Renal cortex interstitium (tissue), 15 donors: Measurements from ENCODE around the gene TNRC6C. TPM values are rescaled to one million over a fixed set of nuclear protein-coding genes. Genes with fewer than 3 reads are reported as not detected.

Source experiments
- DNase-seq, 11 donors: peaks; one replicate each; pipeline ENCODE4 v3.0.0-alpha.2; 2013; ENCODE audit warnings: low read depth in 9 of 11, low spot score in 4 of 11; ENCODE audit errors: extremely low read depth in 1 of 11
- long read RNA-seq, 16 experiments: transcript quantifications; one replicate each; lab custom pipeline, GENCODE V29; 2026
- polyA plus RNA-seq, 3 donors: library from polyadenylated mRNA; unstranded; fragments of 120-200 nt; gene quantifications; one replicate each; pipeline ENCODE4 v1.2.1, GENCODE V29; 2013; ENCODE audit not compliant: insufficient read length in 3 of 3

TNRC6C gene
- polyA plus RNA-seq = 10 to 100 TPM; 11.5 to 18.6 (median 14.0) TPM
- long read RNA-seq, donor 1 = 0 reads
- long read RNA-seq, donor 2 = 0 reads
- long read RNA-seq, donor 3 = 0 reads
- long read RNA-seq, donor 4 = 0 reads
- long read RNA-seq, donor 5 = 0 reads
- long read RNA-seq, donor 6, partial matches to known transcripts = 0 of 1 reads
- long read RNA-seq, donor 6, other reads (novel, unspliced or antisense) = 0 of 1 reads
- long read RNA-seq, donor 7 = 0 reads
- long read RNA-seq, donor 8 = 0 reads
- long read RNA-seq, donor 9, partial matches to known transcripts = 0 of 1 reads
- long read RNA-seq, donor 9, other reads (novel, unspliced or antisense) = 0 of 1 reads
- long read RNA-seq, donor 10 = 0 reads
- long read RNA-seq, donor 11 = 0 reads
- long read RNA-seq, donor 12 = 0 reads
- long read RNA-seq, donor 13 = 0 reads
- long read RNA-seq, donor 14 = 0 reads
- long read RNA-seq, donor 15 = 0 reads
- long read RNA-seq, donor 16 = 0 reads

- DNase-seq = peak; percentile 95 to 99 (median 98)
Measured at GRCh38 chr17:77957857-77958715, at the start of gene TNRC6C. Gene TNRC6C, plus strand, starts transcription at chr17:77958703. Its CDS starts 45,504 bp downstream, at chr17:78004207.

DNA sequence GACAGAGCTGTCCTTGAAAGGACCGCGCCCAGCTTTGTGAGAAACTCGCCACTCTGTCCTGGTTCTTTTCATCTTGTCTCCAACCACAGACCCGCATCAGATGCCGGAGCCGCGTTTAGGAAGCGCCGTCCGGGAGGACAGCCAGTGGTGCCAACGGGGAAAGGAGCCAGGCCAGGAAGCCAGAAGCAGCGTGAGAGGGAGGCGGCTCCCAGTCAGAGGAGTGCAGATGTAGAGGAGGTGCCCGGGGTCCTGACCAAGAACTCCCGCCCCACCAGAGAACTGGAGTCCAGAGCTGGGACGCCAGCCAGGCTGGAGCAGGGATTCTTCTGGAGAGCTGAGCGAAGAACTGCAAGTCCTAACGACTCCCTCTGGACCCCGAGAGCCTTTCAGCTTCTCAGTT, 49.3 kb upstream of the TNRC6C start:
- DNase-seq = no peak

DNA sequence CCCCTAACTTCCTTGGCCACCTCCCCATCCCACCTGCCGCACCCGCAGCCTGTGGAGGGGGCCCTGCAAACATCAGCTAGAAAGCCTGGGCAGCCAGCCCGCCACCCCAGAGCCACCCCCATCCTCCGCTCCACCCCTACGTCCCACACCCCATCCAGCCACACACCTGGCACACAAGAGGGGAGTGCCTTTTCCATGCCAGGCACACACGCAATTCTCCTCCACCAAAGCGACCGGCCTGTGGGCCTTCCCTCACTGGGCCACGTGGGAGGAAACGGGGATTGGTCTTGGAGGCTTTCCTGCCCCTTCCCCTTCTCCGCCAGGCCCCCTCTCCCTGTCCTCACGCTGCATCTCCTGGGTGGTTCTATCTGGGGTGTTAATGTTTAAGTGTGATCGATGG, 48.7 kb upstream of the TNRC6C start:
- DNase-seq = no peak

DNA sequence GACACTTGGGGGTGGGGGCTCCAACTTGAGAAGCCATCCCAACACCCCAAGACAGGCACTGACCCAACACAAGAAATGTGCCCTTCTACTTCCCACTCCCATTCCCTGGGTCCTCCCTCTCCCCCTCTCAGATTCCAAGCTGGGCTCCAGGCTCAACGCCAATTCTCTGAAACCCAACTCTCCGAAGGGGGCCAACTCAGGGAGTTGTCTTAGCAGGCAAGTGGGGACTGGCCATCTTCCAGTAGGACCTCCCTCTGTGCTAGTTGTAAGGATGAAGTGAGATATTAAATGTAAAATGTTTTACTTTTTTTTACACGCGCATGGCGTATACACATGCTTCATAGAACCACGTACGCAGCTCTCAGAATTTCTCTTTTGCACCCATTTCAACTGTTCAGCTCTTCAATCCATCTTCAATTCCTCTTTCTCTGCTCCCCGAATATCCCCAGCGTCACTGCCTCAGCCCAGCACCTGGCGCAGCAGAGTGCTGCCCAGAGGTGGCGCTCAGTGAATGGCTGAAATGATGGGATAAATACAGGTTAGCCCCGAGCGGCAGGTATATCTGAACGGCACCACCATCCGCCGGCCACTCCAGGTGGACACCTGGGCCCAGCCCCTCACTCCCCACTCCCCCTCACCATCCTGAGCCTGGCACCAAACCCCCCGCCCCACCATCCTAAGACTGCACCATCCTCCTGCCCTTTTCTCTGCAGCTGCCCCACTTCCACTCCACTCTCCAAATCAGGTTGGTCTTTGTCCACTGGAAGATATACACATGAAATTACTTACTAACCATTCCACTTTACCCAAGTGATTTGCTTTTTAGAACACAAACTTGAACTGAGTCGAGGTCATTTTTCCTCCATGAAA, 43.9 kb upstream of the TNRC6C start:
- DNase-seq = peak; percentile 55 to 88 (median 77)

- no peak for DNase-seq
Measured at GRCh38 chr17:77915594-77916021, 42.9 kb upstream of the TNRC6C start.

DNA sequence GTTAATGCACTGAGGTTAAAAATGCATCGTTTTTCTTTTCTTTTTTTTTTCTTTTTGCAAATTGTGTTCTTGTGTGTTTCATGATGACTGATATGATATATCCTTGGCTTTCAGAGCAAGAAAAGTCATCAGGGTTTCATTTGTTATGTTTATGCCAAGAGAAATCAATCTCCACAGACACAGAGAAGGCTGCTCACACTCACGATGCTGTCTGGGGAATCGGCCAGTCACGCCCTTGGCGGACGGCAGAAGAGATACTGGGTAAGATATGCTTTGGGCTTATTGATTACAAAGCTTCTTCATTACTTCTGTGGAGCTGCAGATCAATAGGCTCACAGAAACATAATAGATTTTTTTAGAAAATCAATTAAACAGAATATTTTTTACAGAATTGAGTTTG, 42.2 kb upstream of the TNRC6C start:
- DNase-seq = no peak

DNA sequence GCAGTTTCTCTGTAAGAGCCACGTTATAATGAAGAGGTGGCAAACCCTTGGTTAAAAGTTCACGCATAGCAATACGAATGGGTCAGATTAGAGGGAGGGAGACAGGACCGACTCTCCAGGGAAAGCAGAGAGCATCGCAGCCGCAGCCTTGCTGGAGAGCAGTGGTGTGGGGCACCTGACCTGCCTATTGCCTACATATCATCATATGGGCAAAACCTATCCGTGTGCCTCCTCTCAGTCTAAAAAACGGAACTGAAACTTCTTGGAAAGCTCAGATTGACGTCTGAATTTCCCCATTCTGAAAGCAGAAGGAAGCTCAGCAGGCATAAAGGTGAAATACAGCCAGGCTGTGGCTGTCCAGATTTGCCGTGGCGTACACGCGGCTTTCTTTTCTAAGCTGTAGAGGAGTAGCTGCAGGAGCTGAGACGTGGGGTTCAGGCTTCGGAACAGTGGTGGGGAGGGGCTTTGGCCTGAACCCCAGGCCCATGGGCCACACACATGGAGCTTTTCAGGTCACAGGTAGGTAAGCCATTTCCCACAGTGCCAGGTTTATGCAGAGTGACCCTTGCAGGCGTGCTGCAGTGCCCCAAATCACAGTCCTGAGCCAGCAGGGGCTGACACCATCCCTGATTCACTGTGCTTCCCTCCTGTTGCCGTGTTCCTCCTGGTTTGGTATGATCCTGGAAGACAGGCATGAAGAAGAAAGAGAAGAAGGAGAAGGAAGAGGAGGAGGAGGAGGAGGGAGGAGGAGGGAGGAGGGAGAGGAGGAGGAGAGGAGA, 41.6 kb upstream of the TNRC6C start:
- DNase-seq = no peak

DNA sequence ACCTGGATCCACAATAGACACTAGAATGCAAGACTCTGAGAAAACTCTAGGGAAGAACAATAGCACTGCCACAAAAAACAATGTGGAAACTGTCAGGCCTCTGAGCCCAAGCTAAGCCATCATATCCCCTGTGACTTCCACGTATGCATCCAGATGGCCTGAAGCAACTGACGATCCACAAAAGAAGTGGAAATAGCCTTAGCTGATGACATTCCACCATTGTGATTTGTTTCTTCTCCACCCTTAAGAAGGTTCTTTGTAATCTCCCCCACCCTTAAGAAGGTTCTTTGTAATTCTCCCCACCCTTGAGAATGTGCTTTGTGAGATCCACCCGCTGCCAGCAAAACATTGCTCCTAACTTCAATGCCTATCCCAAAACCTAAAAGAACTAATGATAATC, 39.2 kb upstream of the TNRC6C start:
- DNase-seq = no peak

- no peak for DNase-seq
Measured at GRCh38 chr17:77923135-77923534, 35.4 kb upstream of the TNRC6C start.

DNA sequence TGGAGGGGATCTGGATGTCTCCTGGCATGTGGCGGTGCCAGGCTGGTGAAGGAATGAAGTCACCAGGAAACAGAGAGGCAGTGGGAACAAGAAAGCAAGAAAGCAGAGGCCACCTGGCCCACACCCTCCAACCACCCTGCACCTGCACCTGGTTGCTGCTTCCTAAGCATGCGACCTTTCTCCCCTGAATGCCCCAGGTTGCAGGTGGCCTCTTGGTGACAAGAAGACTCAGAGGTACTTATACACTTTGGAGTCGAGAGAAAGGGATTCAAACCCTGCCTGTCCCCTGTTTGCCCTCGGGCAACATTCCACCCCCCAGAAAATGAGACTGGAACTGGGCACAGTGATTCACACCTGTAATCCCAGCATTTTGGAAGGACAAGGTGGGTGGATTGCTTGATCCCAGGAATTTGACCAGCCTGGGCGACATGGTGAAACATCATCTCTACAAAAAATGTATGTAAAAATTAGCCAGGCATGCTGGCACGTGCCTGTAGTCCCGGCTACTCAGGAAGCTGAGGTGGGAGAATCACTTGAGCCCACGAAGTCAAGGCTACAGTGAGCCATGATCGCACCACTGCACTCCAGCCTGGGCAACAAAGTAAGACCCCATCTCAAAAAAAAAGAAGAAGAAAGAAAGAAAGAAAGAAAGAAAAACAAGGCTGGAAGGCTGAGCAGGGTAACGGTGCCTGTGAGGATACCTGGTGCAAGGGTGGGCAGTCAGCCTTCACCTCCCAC, 34.6 kb upstream of the TNRC6C start:
- no peak for DNase-seq

- no peak for DNase-seq
Measured at GRCh38 chr17:77924757-77925336, 33.7 kb upstream of the TNRC6C start.

DNA sequence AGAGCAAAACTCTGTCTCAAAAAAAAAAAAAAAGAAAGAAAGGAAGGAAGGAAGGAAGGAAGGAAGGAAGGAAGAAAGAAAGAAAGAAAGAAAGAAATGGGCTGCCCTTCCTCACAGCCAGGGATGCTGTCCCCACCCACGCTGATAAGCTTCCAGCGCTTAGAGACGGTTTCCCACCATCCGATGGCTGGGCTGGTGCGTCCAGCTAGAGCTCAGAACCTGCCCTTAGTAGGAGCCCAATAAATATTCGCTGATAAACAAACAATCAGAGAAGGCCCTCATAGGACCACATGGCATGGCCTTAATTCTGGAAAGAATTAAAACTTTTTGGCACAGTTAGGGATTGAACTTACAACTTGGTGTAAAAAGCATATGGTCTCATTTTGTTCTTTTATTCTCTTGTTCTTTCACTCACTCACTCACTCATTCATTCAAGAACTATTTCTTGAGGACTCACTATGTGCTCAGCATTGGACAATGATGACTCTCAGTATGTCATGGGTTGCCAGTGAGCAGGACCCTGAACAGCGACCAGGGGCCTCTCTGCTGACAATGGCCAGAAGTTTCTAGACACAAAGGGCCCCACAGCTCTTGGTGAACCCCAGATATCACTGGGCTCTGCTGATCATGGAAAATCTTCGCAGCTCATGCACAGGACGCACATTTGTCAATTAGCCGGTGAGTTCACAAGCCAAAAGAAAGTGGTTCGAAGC, 32.5 kb upstream of the TNRC6C start:
- no peak for DNase-seq

DNA sequence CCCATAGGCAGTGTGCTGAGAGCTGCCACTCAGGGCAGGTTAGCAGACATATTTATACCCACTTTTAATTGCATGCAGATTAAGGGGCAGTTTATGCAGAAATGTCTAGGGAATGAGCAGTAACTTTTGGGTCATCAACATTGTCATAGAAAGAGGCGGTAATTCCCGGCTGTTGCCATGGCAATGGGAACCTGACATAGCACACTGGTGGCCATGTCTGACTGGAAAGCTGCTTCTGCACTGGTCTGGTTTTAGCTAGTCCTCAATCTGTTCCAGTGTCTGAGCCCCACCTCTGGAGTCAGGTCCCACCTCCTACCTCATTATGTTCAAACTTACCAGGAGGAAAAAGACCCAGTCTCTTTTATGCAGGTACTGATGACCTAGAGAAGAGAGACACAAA, 31.5 kb upstream of the TNRC6C start:
- no peak for DNase-seq

DNA sequence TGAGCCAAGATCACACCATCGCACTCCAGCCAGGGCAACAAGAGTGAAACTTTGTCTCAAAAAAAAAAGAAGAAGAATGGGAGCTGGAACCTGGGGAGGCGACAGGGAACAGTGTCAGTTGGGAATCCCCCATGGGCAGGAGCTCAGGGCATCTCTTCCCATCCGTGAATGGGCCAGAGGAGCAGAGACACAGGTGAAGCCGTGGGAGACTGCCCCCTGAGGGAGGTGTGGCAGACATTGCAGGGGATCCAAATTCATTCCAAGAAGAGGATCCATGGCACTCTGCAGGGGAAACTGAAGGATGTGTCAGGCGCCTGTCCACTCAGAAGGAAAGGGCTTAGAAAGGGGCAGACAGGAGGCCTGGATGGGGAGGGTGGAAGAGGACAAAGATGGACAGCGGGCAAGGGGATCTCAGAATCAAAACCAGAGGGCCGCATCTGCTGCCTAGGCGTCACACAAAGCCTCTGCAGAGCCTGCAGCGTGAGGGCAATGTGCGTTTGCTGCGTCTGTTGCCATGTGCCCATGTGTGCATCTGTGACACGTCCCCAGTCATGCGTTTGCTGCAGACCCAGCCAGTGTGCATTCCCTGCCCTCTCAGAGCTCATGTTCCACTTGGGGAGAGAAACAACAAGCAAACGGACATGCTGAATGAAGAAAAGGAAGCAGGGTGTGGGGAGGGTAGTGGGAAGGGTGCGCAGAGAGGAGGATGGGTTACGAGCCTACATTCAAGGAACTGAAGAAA, 30.6 kb upstream of the TNRC6C start:
- no peak for DNase-seq

GRCh38 chr17:77928519-77929179, 29.9 kb upstream of the TNRC6C start:
- no peak for DNase-seq

GRCh38 chr17:77929180-77929564, 29.3 kb upstream of the TNRC6C start:
- no peak for DNase-seq
